ENCODE data around the gene EIF5AL1. TPM values are rescaled to one million over a fixed set of nuclear protein-coding genes. Genes with fewer than 3 reads are reported as not detected.

The EIF5AL1 gene
- total and polyA plus RNA-seq, 2 of the 4 experiments (the other 2 are of a cell fraction): 1.1 to 1.4 TPM

GRCh38 chr10:79487296-79488194 lies 24.8 kb upstream of the EIF5AL1 start:
- peak overlapping the region; percentile 56 for H3K9ac ChIP-seq (ENCODE audit: low read depth, low read length)
- H3K4me1 ChIP-seq (ENCODE audit: control insufficient read depth, insufficient read depth, low read length): peaks cover 32% of the 10 kb centered on the region
- H4K5ac ChIP-seq (ENCODE audit: low read depth, low read length): peak overlapping the region; percentile 92
- H2BK5ac ChIP-seq (ENCODE audit: low read depth, low read length, poor library complexity, severe bottlenecking): peak overlapping the region; percentile 95
- no TSS peak for BruUV-seq (replicated peaks)
- ChIA-PET POLR2A (ENCODE audit: unreplicated experiment) (interaction anchor here (1.2 kb wide), 1 partner anchor 88 kb away, joined by 3 read pairs; no protein-coding TSS in a partner anchor), CTCF (interaction anchor here (0.6 to 1.4 kb wide), 8 partner anchors 13 to 656 kb away, joined by 3 to 7 read pairs (median 4); no protein-coding TSS in a partner anchor)
- peak overlapping the region; percentile 95 for H3K27ac ChIP-seq (ENCODE audit: insufficient read depth, low read length)
- intact Hi-C loops (cut with micrococcal nuclease): loop anchor here (1.0 to 2.0 kb wide), 2 partner anchors 43 to 113 kb away; partner anchors contain the start of gene ZCCHC24
- H3K79me1 ChIP-seq (ENCODE audit: low read depth in 1 of 2, low read length in 2 of 2): no peaks in the 10 kb centered on the region
- H2AK9ac ChIP-seq (replicated peaks; ENCODE audit: low read depth, low read length, poor library complexity): peak overlapping the region; percentile 97
- H3K56ac ChIP-seq (ENCODE audit: extremely low read depth, insufficient read depth, low read length): peak overlapping the region; percentile 84
- H3K9me3 ChIP-seq (ENCODE audit: control insufficient read depth, insufficient read depth, low read length): no peaks in the 10 kb centered on the region
- WGBS, 2 experiments (ENCODE audit: extremely low coverage in 2 of 2, insufficient read length in 1 of 2): 81% methylated on average over 3 of the region's 10 CpGs; no CpG with 5 or more reads in 1 of the 2 experiments
- H3K9me1 ChIP-seq (ENCODE audit: insufficient read depth, low read length): peaks cover 34% of the 10 kb centered on the region
- H3K4me2 ChIP-seq (ENCODE audit: low read depth, low read length): peak overlapping the region; percentile 78
- H3K27me3 ChIP-seq (ENCODE audit: control insufficient read depth, insufficient read depth, low read length): no peaks in the 10 kb centered on the region
- peak overlapping the region; percentile 92 for H3K18ac ChIP-seq (ENCODE audit: low read depth, low read length)
- peak overlapping the region; percentile 99 for H3K4ac ChIP-seq (ENCODE audit: low read depth, low read length)
- H3K36me3 ChIP-seq (ENCODE audit: control insufficient read depth, insufficient read depth, low read length): no peaks in the 10 kb centered on the region
- peak overlapping the region; percentile 97 for H4K91ac ChIP-seq (ENCODE audit: insufficient read depth, low read depth, low read length)
- H3K14ac ChIP-seq (replicated peaks; ENCODE audit: low read depth, low read length): peak overlapping the region; percentile 97
- H2BK120ac ChIP-seq (ENCODE audit: low read depth, low read length): peak overlapping the region; percentile 98
- DNase-seq (peak; percentile 66), ATAC-seq (ENCODE audit: low read depth) (peak; percentile 46)
- dilution Hi-C loops (cut with HindIII; ENCODE audit: low sequenced_read_pairs, unreplicated experiment): no loop called here
- H2BK20ac ChIP-seq (ENCODE audit: low read depth, low read length): peak overlapping the region; percentile 96
- peak overlapping the region; percentile 92 for H3K23ac ChIP-seq (ENCODE audit: low read depth, low read length)
- peak overlapping the region; percentile 95 for H2AK5ac ChIP-seq (ENCODE audit: low read depth, low read length)
- H4K20me1 ChIP-seq (ENCODE audit: insufficient read depth, low read length): no peaks in the 10 kb centered on the region
- H2BK15ac ChIP-seq (ENCODE audit: low read depth, low read length): peak overlapping the region; percentile 98
- H4K8ac ChIP-seq (ENCODE audit: low read depth in 2 of 2, low read length in 2 of 2): peak overlapping the region; percentile 77 to 96
- no peak overlapping the region for H3K4me3 ChIP-seq (ENCODE audit: insufficient read depth, low read depth, low read length)
- in situ Hi-C loops (cut with MboI; ENCODE audit: low sequenced_read_pairs): loop anchor here (25.0 kb wide), 1 partner anchor 100 kb away; no protein-coding TSS in a partner anchor
- peak overlapping the region; percentile 93 for H2AFZ ChIP-seq (replicated peaks; ENCODE audit: low read length, poor library complexity)
- no peak for TF ChIP-seq MXI1 (IDR thresholded peaks at IDR 0.05; ENCODE audit: borderline replicate concordance, low read depth, low read length)
- TF ChIP-seq CTCF (conservative IDR thresholded peaks at IDR 0.05; ENCODE audit: low read depth, low read length): peak; percentile 54
- no peak for TF ChIP-seq RFX5 (IDR thresholded peaks at IDR 0.05; ENCODE audit: low read depth, low read length)
- TF ChIP-seq CHD1 (IDR thresholded peaks at IDR 0.05; ENCODE audit: low read depth, low read length): no peak
- TF ChIP-seq SMC3 (IDR thresholded peaks at IDR 0.05; ENCODE audit: low read depth, low read length): peak; percentile 69
- no peak for TF ChIP-seq MAFK (IDR thresholded peaks at IDR 0.05; ENCODE audit: low read depth, low read length)
- no peak for TF ChIP-seq NFE2L2 (IDR thresholded peaks at IDR 0.05; ENCODE audit: low read depth, low read length)
- no peak for TF ChIP-seq MAZ (IDR thresholded peaks at IDR 0.05; ENCODE audit: borderline replicate concordance, low read depth, low read length)
- no peak for TF ChIP-seq RCOR1 (IDR thresholded peaks at IDR 0.05; ENCODE audit: insufficient replicate concordance, low read length)
- peak; percentile 64 for TF ChIP-seq RAD21 (IDR thresholded peaks at IDR 0.05; ENCODE audit: low read length)
- TF ChIP-seq ELK1 (IDR thresholded peaks at IDR 0.05; ENCODE audit: borderline replicate concordance, low read depth, low read length): no peak
- TF ChIP-seq BHLHE40 (IDR thresholded peaks at IDR 0.05; ENCODE audit: low read depth, low read length): no peak
- TF ChIP-seq POLR2A (IDR thresholded peaks at IDR 0.05; ENCODE audit: low read depth, low read length): no peak

Measured in IMR-90 (cell line).